Measurements from ENCODE around the gene OR52B6. TPM values are rescaled to one million over a fixed set of nuclear protein-coding genes. Genes with fewer than 3 reads are reported as not detected.

The OR52B6 gene, protein sequence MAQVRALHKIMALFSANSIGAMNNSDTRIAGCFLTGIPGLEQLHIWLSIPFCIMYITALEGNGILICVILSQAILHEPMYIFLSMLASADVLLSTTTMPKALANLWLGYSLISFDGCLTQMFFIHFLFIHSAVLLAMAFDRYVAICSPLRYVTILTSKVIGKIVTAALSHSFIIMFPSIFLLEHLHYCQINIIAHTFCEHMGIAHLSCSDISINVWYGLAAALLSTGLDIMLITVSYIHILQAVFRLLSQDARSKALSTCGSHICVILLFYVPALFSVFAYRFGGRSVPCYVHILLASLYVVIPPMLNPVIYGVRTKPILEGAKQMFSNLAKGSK
- total RNA-seq = not detected

- TF ChIP-seq CTCF (IDR thresholded peaks at IDR 0.05) = no peak
- ATAC-seq (ENCODE audit: low FRiP score) (no peak), DNase-seq (ENCODE audit: low spot score) (no peak)
These were observed at the start of gene OR52B6 for GRCh38 chr11:5580577-5580976. Gene OR52B6 (plus strand): TSS chr11:5580877. CDS start chr11:5580877, 0 bp downstream.

DNA sequence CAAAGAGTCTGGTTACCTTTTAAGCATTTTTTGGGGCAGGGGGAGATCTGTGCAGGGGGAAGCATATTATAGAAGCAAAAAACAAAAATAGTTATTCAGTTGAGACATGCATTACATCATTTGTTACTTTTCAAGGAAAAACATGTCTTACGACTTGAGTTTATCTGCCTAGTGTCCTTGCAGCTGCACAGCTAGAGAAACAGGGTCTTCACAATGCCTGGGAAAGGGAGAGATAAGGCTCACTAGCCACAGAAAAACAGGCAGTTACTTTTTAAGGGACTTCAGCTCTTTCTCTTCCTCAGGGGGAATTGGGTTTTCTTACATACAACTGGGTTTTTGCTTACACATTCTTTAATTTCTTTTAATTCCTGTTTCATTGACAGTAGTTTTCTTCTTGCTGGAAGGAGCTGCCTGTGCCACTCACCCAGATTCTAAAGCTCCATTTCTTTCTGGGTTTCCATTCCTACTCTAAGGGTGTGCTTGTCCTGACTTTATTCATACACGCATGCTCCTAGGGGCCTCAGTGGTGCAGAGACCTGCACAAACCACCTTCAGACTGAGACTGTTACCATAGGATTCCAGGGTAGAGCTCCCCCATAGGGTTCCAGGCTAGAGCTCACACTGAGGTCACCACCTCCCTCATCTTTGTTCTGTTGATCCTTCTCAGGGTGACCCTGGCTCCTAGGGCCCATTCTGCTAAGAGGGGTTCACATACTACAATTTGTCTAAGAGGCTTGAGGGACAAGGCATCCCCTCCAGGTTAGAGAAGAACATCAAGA, 49.4 kb upstream of the OR52B6 start:
- no peak for TF ChIP-seq CTCF (IDR thresholded peaks at IDR 0.05)
- ATAC-seq (ENCODE audit: low FRiP score) (no peak), DNase-seq (ENCODE audit: low spot score) (no peak)

DNA sequence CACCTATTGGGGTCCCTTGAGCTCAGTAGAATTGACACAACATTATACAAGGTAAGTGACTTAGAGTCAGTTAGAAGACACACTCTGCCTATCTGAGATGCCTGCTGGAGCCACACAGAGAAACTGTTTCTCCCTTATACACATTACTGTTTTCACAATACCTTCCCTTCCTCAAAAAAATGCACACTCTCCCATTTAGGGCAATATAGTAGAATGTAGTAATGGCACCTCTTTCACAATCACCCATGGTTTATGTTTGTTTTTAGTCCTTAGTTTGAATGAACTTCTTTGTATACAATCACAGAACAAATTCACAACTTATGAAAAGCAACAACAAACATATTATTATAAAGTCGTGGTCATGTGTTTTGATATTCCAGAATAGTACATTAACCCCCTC, 46.6 kb upstream of the OR52B6 start:
- no peak for TF ChIP-seq CTCF (IDR thresholded peaks at IDR 0.05)
- DNase-seq (ENCODE audit: low spot score) = no peak
- ATAC-seq (ENCODE audit: low FRiP score) = no peak

DNA sequence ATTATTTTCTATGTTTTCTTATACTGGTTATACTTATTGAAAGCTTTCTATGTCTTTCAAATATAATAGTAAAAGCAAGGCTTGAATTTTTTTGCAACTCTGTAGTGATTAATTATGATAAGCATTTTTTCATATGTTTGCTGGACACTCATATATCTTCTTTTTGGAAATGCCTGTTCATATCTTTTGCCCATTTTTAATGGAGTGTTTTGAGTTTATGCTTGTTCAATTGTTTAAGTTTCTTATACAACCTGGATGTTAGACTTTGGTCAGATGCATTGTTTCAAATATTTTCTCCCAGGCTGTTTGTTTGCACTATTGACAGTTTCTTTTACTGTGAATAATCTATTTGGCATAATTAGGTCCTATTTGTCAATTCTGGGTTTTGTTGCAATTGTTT, 44.2 kb upstream of the OR52B6 start:
- TF ChIP-seq CTCF (IDR thresholded peaks at IDR 0.05) = no peak
- ATAC-seq (ENCODE audit: low FRiP score) = no peak

DNA sequence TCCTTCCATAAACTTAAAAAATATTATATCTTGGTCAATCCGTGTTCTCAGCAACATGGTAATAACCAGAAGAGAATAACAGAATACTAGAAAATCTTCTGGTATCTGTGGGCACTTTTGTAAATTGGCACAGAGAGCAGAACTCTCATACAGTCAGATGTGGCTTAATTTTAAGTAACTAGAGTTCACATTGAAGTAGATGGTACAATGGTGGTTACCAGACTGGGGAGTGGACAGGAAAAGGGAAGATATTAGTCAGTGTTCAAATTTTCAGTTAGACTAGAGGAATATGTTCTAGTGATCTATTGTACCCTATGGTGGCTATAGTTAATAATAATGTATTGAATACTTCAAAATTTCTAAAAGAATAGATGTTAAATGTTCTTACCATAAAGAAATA, 39.2 kb upstream of the OR52B6 start:
- no peak for DNase-seq (ENCODE audit: low spot score)
- TF ChIP-seq CTCF (IDR thresholded peaks at IDR 0.05) = no peak
- ATAC-seq (ENCODE audit: low FRiP score) = no peak

More for the DNA sequence above, 44.2 kb upstream of the OR52B6 start:
- DNase-seq (ENCODE audit: low spot score) = no peak

GRCh38 chr11:5546457-5546856, 34.2 kb upstream of the OR52B6 start:
- no peak for ATAC-seq (ENCODE audit: low FRiP score)
- no peak for TF ChIP-seq CTCF (IDR thresholded peaks at IDR 0.05)
- no peak for DNase-seq (ENCODE audit: low spot score)
